Endothelial cell of umbilical vein (primary cell): Measurements from ENCODE around the gene TRIM62. TPM values are rescaled to one million over a fixed set of nuclear protein-coding genes. Genes with fewer than 3 reads are reported as not detected.

ENCODE experiments used
- BruUV-seq: library from RNA; stranded (reverse); fragments of 400-500 nt; replicated peaks from 2 replicates; lab custom pipeline; 2021; lab: Mats Ljungman, UMichigan
- CTCF ChIA-PET: fragments of 300-600, 350-600 bp; sonication (Branson Sonifier 250); formaldehyde crosslinking; loops from one replicate; lab custom pipeline; 2021; ENCODE audit warnings: antibody characterized with exemption, inconsistent platforms; lab: Charles Lee
- POLR2A ChIA-PET: fragments of 300-600, 350-600 bp; sonication (Branson Sonifier 250); formaldehyde crosslinking; loops from one replicate; lab custom pipeline; 2021; ENCODE audit warnings: antibody characterized with exemption, inconsistent platforms; lab: Charles Lee
- DNase-seq: peaks from one replicate; pipeline ENCODE4 v3.0.0-alpha.2; 2011; ENCODE audit warnings: low read depth, low spot score
- FAIRE-seq: peaks from 2 replicates; lab custom pipeline; 2011; peaks lifted over from hg19 to GRCh38; lab: Jason Lieb, UNC
- H2AFZ ChIP-seq: 2 replicates; pipeline ENCODE4 v1.6.0; 2012; ENCODE audit warnings: low read depth, low read length, control low read depth, inconsistent platforms
- H3K27ac ChIP-seq: 2 replicates; pipeline ENCODE4 v1.5.1; 2011; ENCODE audit warnings: low read depth, mild to moderate bottlenecking, control low read depth, low read length, moderate library complexity; ENCODE audit not compliant: insufficient read depth
- H3K27me3 ChIP-seq, 2 experiments: 2 replicates each; pipeline versions ENCODE4 v1.6.0 to v1.6.1; 2011; ENCODE audit warnings: low read length in 2 of 2, mixed read lengths in 1 of 2; ENCODE audit not compliant: control insufficient read depth in 2 of 2, insufficient read depth in 2 of 2
- H3K36me3 ChIP-seq, 2 experiments: 2 replicates in 1 of 2; 3 replicates in 1 of 2; pipeline ENCODE4 v1.5.1; 2011; ENCODE audit warnings: low read length in 2 of 2, mild to moderate bottlenecking in 1 of 2, moderate library complexity in 1 of 2; ENCODE audit not compliant: control insufficient read depth in 2 of 2, insufficient read depth in 2 of 2; ENCODE audit errors: extremely low read depth in 1 of 2
- H3K4me1 ChIP-seq: 3 replicates; pipeline ENCODE4 v1.5.1; 2011; ENCODE audit warnings: mild to moderate bottlenecking, low read length; ENCODE audit not compliant: control insufficient read depth, insufficient read depth; ENCODE audit errors: extremely low read depth
- H3K4me2 ChIP-seq: 2 replicates; pipeline ENCODE4 v1.6.1; 2011; ENCODE audit warnings: low read length, control low read depth, mixed read lengths; ENCODE audit not compliant: insufficient read depth
- H3K4me3 ChIP-seq, 3 experiments: fragments of 200-600 bp in 1 of 3; sonication (generic), shearing (Covaris generic) in 1 of 3; replicated peaks in 1 of 3; 2 replicates each; pipeline ENCODE4 v1.5.1; 2011 to 2016; ENCODE audit warnings: control low read depth in 3 of 3, low read length in 3 of 3, mild to moderate bottlenecking in 2 of 3, inconsistent platforms in 1 of 3, low read depth in 1 of 3, moderate library complexity in 1 of 3; ENCODE audit not compliant: insufficient read depth in 1 of 3
- H3K79me2 ChIP-seq: 2 replicates; pipeline ENCODE4 v1.6.0; 2012; ENCODE audit warnings: low read length, inconsistent platforms; ENCODE audit not compliant: control insufficient read depth, insufficient read depth
- H3K9ac ChIP-seq: replicated peaks from 2 replicates; pipeline ENCODE3; 2011; ENCODE audit warnings: low read length, control low read depth; ENCODE audit not compliant: insufficient read depth; ENCODE audit errors: extremely low read depth
- H3K9me1 ChIP-seq: replicated peaks from 3 replicates; pipeline ENCODE4 v1.6.0; 2011; ENCODE audit warnings: mild to moderate bottlenecking, low read length; ENCODE audit not compliant: control insufficient read depth, insufficient read depth; ENCODE audit errors: extremely low read depth
- H3K9me3 ChIP-seq: replicated peaks from 2 replicates; pipeline ENCODE4 v1.5.1; 2012; ENCODE audit warnings: low read length, inconsistent platforms; ENCODE audit not compliant: control insufficient read depth, insufficient read depth
- H4K20me1 ChIP-seq: replicated peaks from 2 replicates; pipeline ENCODE3; 2011; ENCODE audit warnings: mild to moderate bottlenecking, low read length; ENCODE audit not compliant: control insufficient read depth, insufficient read depth; ENCODE audit errors: extremely low read depth
- CTCF ChIP-seq, 2 donors: IDR thresholded peaks; 1 replicate in 1 of 2; 2 replicates in 1 of 2; pipeline ENCODE4 v1.5.1; 2011; ENCODE audit warnings: low read length in 2 of 2, mild to moderate bottlenecking in 2 of 2, moderate library complexity in 2 of 2, control low read depth in 1 of 2, inconsistent platforms in 1 of 2, low read depth in 1 of 2; ENCODE audit not compliant: insufficient read depth in 1 of 2; ENCODE audit errors: extremely low read depth in 1 of 2
- EZH2 ChIP-seq: IDR thresholded peaks from 2 replicates; pipeline ENCODE4 v1.6.1; 2012; ENCODE audit warnings: borderline replicate concordance, low read depth, mild to moderate bottlenecking, moderate library complexity, low read length, inconsistent platforms; ENCODE audit not compliant: severe bottlenecking
- FOS ChIP-seq: IDR thresholded peaks from 2 replicates; pipeline ENCODE4 v1.6.1; 2011; ENCODE audit warnings: mild to moderate bottlenecking, low read length, moderate library complexity, borderline replicate concordance; ENCODE audit not compliant: insufficient read depth
- GATA2 ChIP-seq: IDR thresholded peaks from 2 replicates; pipeline ENCODE4 v1.7.0; 2011; ENCODE audit warnings: low read depth, mild to moderate bottlenecking, moderate library complexity, mixed read lengths, low read length; ENCODE audit not compliant: insufficient read length, insufficient read depth
- JUN ChIP-seq: IDR thresholded peaks from 2 replicates; pipeline ENCODE4 v1.6.1; 2011; ENCODE audit warnings: borderline replicate concordance, low read depth; ENCODE audit not compliant: insufficient read length, insufficient read depth
- MAX ChIP-seq: IDR thresholded peaks from 2 replicates; pipeline ENCODE4 v1.6.1; 2011; ENCODE audit not compliant: insufficient read depth, insufficient read length
- MYC ChIP-seq: IDR thresholded peaks from one replicate; pipeline ENCODE4 v1.6.1; 2011; ENCODE audit warnings: mild to moderate bottlenecking, low read depth, low read length
- POLR2A ChIP-seq: IDR thresholded peaks from 2 replicates; pipeline ENCODE4 v1.6.1; 2012; ENCODE audit warnings: low read depth, mild to moderate bottlenecking, control low read depth, low read length
- POLR2AphosphoS5 ChIP-seq: IDR thresholded peaks from 2 replicates; pipeline ENCODE4 v1.6.1; 2012; ENCODE audit warnings: low read depth, mild to moderate bottlenecking, control low read depth, low read length, moderate library complexity; ENCODE audit not compliant: insufficient read depth
- dilution Hi-C: fragments of 300-500 bp; cut with MboI; formaldehyde crosslinking; loops from one replicate; pipeline ENCODE4 v1.15.0; 2019; ENCODE audit warnings: low sequenced_read_pairs; ENCODE audit not compliant: extremely low pct_ligation_motif_present
- intact Hi-C: fragments of 100-400 bp; cut with micrococcal nuclease; formaldehyde crosslinking; loops from one replicate; pipeline ENCODE4 v1.10.0; 2022
- polyA plus RNA-seq, 4 experiments: library from polyadenylated mRNA; depleted of rRNA in 3 of 4; stranded (reverse) in 3 of 4; unstranded in 1 of 4; fragments of >200 nt; gene quantifications; 2 replicates each; pipeline versions ENCODE4 v1.2.1 to v1.2.3, GENCODE V29; 2011 to 2012; ENCODE audit warnings: missing spikeins in 1 of 4
- total RNA-seq: library from RNA; stranded (reverse); gene quantifications from 2 replicates; pipeline ENCODE4 v1.2.3, GENCODE V29; 2021

The TRIM62 gene
- total and polyA plus RNA-seq, 2 donors (not counting 3 experiments of a cell fraction or from before 2014, with no cell fraction given): 8.3 to 9.3 TPM

- Histone ChIP-seq H3K79me2 (no peaks in the 10 kb centered on the region), H2AFZ (no peak overlapping the region), H3K9me3 (no peaks in the 10 kb centered on the region), H3K4me3 (no peak overlapping the region), H3K4me2 (no peak overlapping the region), H4K20me1 (no peaks in the 10 kb centered on the region), H3K36me3 (peaks cover 0 to 34% of the 10 kb centered on the region in 2 experiments), H3K27me3 (no peaks in the 10 kb centered on the region), H3K9ac (no peak overlapping the region), H3K4me1 (no peaks in the 10 kb centered on the region), H3K27ac (no peak overlapping the region), H3K9me1 (no peaks in the 10 kb centered on the region)
- ChIA-PET POLR2A (no interaction called here), CTCF (interaction anchor here (1.1 kb wide), 1 partner anchor 13 kb away, joined by 3 read pairs; no protein-coding TSS in a partner anchor)
- DNase-seq (no peak), FAIRE-seq (no peak)
- TF ChIP-seq POLR2A (no peak), MAX (no peak), JUN (no peak), EZH2 (no peak), FOS (no peak), GATA2 (no peak), POLR2AphosphoS5 (no peak), CTCF (IDR thresholded peaks at IDR 0.05; ENCODE audit: extremely low read depth in 1 of 2, insufficient read depth in 1 of 2, low read depth in 1 of 2, low read length in 2 of 2) (no peak), MYC (no peak)
- intact Hi-C loops: no loop called here
- BruUV-seq: no TSS peak
- dilution Hi-C loops: no loop called here
Observed at GRCh38 chr1:33151116-33151515, 30.7 kb downstream of the TRIM62 start.
